ENCODE measurements around the gene TFEB. TPM values are rescaled to one million over a fixed set of nuclear protein-coding genes. Genes with fewer than 3 reads are reported as not detected.

Gene TFEB
- total and polyA plus RNA-seq, 2 of the 8 experiments (the other 6 are each of a cell fraction or from before 2014, with no cell fraction given) = 2.3 to 6.7 TPM

GRCh38 chr6:41759106-41759904 is 23.9 kb upstream of the TFEB start (continued):
- no peak for TF ChIP-seq SIX5 (IDR thresholded peaks at IDR 0.05; ENCODE audit: low read depth, low read length)
- no peak for TF ChIP-seq ZNF274 (IDR thresholded peaks at IDR 0.05; ENCODE audit: borderline replicate concordance, extremely low read depth, low read length)
- no peak for TF ChIP-seq BCL11A (IDR thresholded peaks at IDR 0.05; ENCODE audit: low read depth in 2 of 2, low read length in 2 of 2)
- no peak for TF ChIP-seq KDM5A (IDR thresholded peaks at IDR 0.05; ENCODE audit: low read length)
- TF ChIP-seq POLR2AphosphoS5 (IDR thresholded peaks at IDR 0.05; ENCODE audit: low read depth, low read length) = no peak
